ENCODE measurements around the gene EYA2. TPM values are rescaled to one million over a fixed set of nuclear protein-coding genes. Genes with fewer than 3 reads are reported as not detected.
"Not testable (repeated sequence)": the region's sequence is repeated elsewhere in the genome, so short reads cannot be mapped to it uniquely, and the experiment has no call there.

EYA2 gene
- total and polyA plus RNA-seq, 12 donors, result 0.26 to 1.9 (median 0.70) TPM

GRCh38 chr20:46955601-46956556 lies 61.2 kb downstream of the EYA2 start:
- intact Hi-C loops (cut with DNase I), result no loop called here

DNA sequence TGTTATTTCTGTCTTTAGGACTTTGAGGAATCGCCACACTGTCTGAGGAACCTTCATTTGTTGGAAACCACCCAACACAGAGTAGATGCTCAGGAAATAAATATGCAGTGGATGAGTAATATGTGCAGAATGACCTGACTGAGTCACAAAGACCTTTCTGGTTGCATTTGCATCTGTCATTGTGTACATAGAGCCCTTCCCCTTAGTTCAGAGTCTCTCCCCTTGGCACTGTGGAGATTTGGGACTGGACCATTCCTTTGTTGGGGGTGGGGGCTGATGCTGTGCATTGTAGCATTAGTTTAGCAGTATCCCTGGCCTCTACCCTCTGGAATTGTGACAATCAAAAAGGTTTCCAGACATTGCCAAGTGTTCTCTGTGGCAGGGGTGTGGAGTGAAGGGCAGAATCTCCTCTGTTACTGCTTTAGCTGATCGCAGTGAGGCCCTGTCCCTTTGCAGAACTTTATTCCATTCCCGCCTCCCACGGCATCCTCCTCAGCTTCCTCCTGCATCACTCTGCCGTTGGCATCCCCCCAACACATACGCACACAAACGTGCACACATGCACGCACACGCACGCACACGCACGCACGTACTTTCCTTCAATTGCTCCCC lies 64.5 kb downstream of the EYA2 start:
- ATAC-seq (no peak), DNase-seq (no peak)
- H3K36me3 ChIP-seq, result no peaks in the 10 kb centered on the region
- peaks cover 0 to 17% (median 0%) of the 10 kb centered on the region in 7 donors for H3K27me3 ChIP-seq
- no peak overlapping the region for H3K4me3 ChIP-seq
- H3K27ac ChIP-seq, result no peak overlapping the region
- intact Hi-C loops (cut with DNase I), result no loop called here
- TF ChIP-seq, protein P1, sequence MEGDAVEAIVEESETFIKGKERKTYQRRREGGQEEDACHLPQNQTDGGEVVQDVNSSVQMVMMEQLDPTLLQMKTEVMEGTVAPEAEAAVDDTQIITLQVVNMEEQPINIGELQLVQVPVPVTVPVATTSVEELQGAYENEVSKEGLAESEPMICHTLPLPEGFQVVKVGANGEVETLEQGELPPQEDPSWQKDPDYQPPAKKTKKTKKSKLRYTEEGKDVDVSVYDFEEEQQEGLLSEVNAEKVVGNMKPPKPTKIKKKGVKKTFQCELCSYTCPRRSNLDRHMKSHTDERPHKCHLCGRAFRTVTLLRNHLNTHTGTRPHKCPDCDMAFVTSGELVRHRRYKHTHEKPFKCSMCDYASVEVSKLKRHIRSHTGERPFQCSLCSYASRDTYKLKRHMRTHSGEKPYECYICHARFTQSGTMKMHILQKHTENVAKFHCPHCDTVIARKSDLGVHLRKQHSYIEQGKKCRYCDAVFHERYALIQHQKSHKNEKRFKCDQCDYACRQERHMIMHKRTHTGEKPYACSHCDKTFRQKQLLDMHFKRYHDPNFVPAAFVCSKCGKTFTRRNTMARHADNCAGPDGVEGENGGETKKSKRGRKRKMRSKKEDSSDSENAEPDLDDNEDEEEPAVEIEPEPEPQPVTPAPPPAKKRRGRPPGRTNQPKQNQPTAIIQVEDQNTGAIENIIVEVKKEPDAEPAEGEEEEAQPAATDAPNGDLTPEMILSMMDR (IDR thresholded peaks at IDR 0.05), result no peak
- H3K9me3 ChIP-seq, result peaks cover 0 to 16% (median 0%) of the 10 kb centered on the region in 11 donors
- WGBS, 2 donors, result 59 to 76% methylated on average over 13 of the region's 13 CpGs
- no peaks in the 10 kb centered on the region for H3K4me1 ChIP-seq

More at GRCh38 chr20:46955601-46956556, 61.2 kb downstream of the EYA2 start:
- Histone ChIP-seq H3K27ac (no peak overlapping the region), H3K4me3 (no peak overlapping the region), H3K9me3 (peaks cover 0 to 16% (median 0%) of the 10 kb centered on the region in 11 donors), H3K4me1 (no peaks in the 10 kb centered on the region), H3K27me3 (peaks cover 0 to 15% (median 0%) of the 10 kb centered on the region in 7 donors), H3K36me3 (no peaks in the 10 kb centered on the region)
- ATAC-seq (no peak), DNase-seq (no peak)
- 76 to 80% methylated on average over 2 of the region's 2 CpGs for WGBS, 2 donors
- TF ChIP-seq, protein P1 (IDR thresholded peaks at IDR 0.05), result no peak

DNA sequence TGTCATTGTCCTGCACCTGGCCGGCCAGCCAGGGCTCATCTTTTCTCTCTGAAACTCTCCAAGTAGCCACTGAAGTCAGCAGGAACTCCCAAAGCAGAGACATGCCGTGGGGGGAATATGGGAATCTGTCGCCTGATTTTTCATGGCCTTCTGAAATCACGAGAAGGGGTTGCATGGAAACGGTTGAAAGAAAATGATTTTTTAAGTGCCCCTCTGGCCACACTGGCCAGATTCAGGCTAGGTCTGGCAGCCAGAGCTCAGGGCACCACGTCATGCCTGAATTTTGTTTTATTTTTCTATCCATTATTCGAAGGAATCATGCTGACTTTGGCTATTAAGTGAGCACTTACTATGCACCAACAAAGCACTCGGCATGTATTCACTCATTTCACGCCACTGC lies 65.2 kb downstream of the EYA2 start:
- intact Hi-C loops (cut with DNase I), result no loop called here
- H3K9me3 ChIP-seq, result peaks cover 0 to 16% (median 0%) of the 10 kb centered on the region in 11 donors
- H3K36me3 ChIP-seq, result no peaks in the 10 kb centered on the region
- H3K27me3 ChIP-seq, result peaks cover 0 to 17% (median 0%) of the 10 kb centered on the region in 7 donors
- 86 to 87% methylated on average over 9 of the region's 9 CpGs for WGBS, 2 donors
- ATAC-seq (no peak), DNase-seq (no peak)
- no peak overlapping the region for H3K27ac ChIP-seq
- H3K4me3 ChIP-seq, result no peak overlapping the region
- TF ChIP-seq, protein P1 (IDR thresholded peaks at IDR 0.05), result no peak
- H3K4me1 ChIP-seq, result no peaks in the 10 kb centered on the region

GRCh38 chr20:46960536-46960935 lies 65.9 kb downstream of the EYA2 start:
- Histone ChIP-seq H3K4me3 (no peak overlapping the region), H3K27me3 (peaks cover 0 to 17% (median 0%) of the 10 kb centered on the region in 7 donors), H3K36me3 (no peaks in the 10 kb centered on the region), H3K27ac (no peak overlapping the region), H3K4me1 (no peaks in the 10 kb centered on the region), H3K9me3 (peaks cover 0 to 16% (median 0%) of the 10 kb centered on the region in 11 donors)
- TF ChIP-seq, protein P1 (IDR thresholded peaks at IDR 0.05), result no peak
- no peak for DNase-seq
- intact Hi-C loops (cut with DNase I), result no loop called here
- no peak for ATAC-seq
- 66 to 69% methylated on average over 11 of the region's 11 CpGs for WGBS, 2 donors

GRCh38 chr20:46961968-46962367 lies 67.3 kb downstream of the EYA2 start:
- DNase-seq; H3K4me3 ChIP-seq; H3K27ac ChIP-seq; ATAC-seq; H3K36me3 ChIP-seq; H3K9me3 ChIP-seq; intact Hi-C loops (cut with DNase I); H3K4me1 ChIP-seq: not testable (repeated sequence)
- H3K27me3 ChIP-seq, result peaks cover 0 to 17% (median 0%) of the 10 kb centered on the region in 7 donors
- 92 to 94% methylated on average over 4 of the region's 4 CpGs for WGBS, 2 donors
